ENCODE data around the gene HIPK1. TPM values are rescaled to one million over a fixed set of nuclear protein-coding genes. Genes with fewer than 3 reads are reported as not detected.

HIPK1 gene
- total RNA-seq, 1 donor from 2014 or later: 41.7 TPM

- no peaks in the 10 kb centered on the region for H3K27me3 ChIP-seq
- peak within 1 kb of the TSS; percentile 85 to 86 for H3K4me3 ChIP-seq
- H3K4me1 ChIP-seq: peaks cover 0 to 17% of the 10 kb centered on the region in 2 donors
- DNase-seq (ENCODE audit: low spot score in 2 of 2): peak; percentile 97 to 99
- H3K9me3 ChIP-seq: no peaks in the 10 kb centered on the region
- H3K27ac ChIP-seq: peak within 1 kb of the TSS; percentile 86 to 92
- peak; percentile 53 to 82 (median 69) for TF ChIP-seq CTCF (IDR thresholded peaks at IDR 0.05)
- intact Hi-C loops (cut with DNase I): loop anchor here (1.0 to 10.0 kb wide), 9 partner anchors 24 to 1190 kb away; partner anchors contain the start of genes BCAS2, HIPK1, MAGI3 and PHTF1
- H3K36me3 ChIP-seq: peaks cover 2 to 18% of the 10 kb centered on the region in 2 donors
These were observed 24.3 kb upstream of the HIPK1 start, which contains the start of the genes AP4B1 and DCLRE1B for GRCh38 chr1:113904674-113905434. AP4B1 (minus strand) TSS chr1:113904799; CDS start chr1:113904717, 82 bp downstream. DCLRE1B (plus strand) TSS chr1:113905326; CDS start chr1:113905587, 261 bp downstream.

- no peaks in the 10 kb centered on the region for H3K27me3 ChIP-seq
- peak in 1 of 2 donors; percentile 11 for DNase-seq (ENCODE audit: low spot score in 2 of 2)
- intact Hi-C loops (cut with DNase I): loop anchor here (1.0 to 10.0 kb wide), 9 partner anchors 24 to 1191 kb away; partner anchors contain the start of genes BCAS2, HIPK1, MAGI3 and PHTF1
- H3K36me3 ChIP-seq: peaks cover 2 to 14% of the 10 kb centered on the region in 2 donors
- no peak for TF ChIP-seq CTCF (IDR thresholded peaks at IDR 0.05)
- peak overlapping the region; percentile 86 to 92 for H3K27ac ChIP-seq
- peak overlapping the region; percentile 85 to 86 for H3K4me3 ChIP-seq
- H3K4me1 ChIP-seq: peaks cover 0 to 17% of the 10 kb centered on the region in 2 donors
- H3K9me3 ChIP-seq: no peaks in the 10 kb centered on the region
These were observed 23.7 kb upstream of the HIPK1 start for GRCh38 chr1:113905435-113905861.

GRCh38 chr1:113912594-113913311 lies 16.4 kb upstream of the HIPK1 start:
- Histone ChIP-seq H3K27ac (peak overlapping the region; percentile 49 to 60), H3K9me3 (no peaks in the 10 kb centered on the region), H3K4me3 (no peak overlapping the region), H3K4me1 (peaks cover 0 to 7% of the 10 kb centered on the region in 2 donors), H3K36me3 (peaks cover 16 to 23% of the 10 kb centered on the region in 2 donors), H3K27me3 (no peaks in the 10 kb centered on the region)
- intact Hi-C loops (cut with DNase I): no loop called here
- DNase-seq (ENCODE audit: low spot score in 2 of 2): no peak
- no peak for TF ChIP-seq CTCF (IDR thresholded peaks at IDR 0.05)

- DNase-seq (ENCODE audit: low spot score in 2 of 2): no peak
- Histone ChIP-seq H3K27me3 (no peaks in the 10 kb centered on the region), H3K9me3 (no peaks in the 10 kb centered on the region), H3K36me3 (peaks cover 16 to 18% of the 10 kb centered on the region in 2 donors), H3K4me1 (peaks cover 0 to 7% of the 10 kb centered on the region in 2 donors), H3K27ac (peak overlapping the region; percentile 49 to 60), H3K4me3 (no peak overlapping the region)
- intact Hi-C loops (cut with DNase I): no loop called here
- no peak for TF ChIP-seq CTCF (IDR thresholded peaks at IDR 0.05)
These were observed 15.8 kb upstream of the HIPK1 start for GRCh38 chr1:113913312-113913668.

GRCh38 chr1:113913887-113914664 lies 15.0 kb upstream of the HIPK1 start:
- DNase-seq (ENCODE audit: low spot score in 2 of 2): no peak
- no peak overlapping the region for H3K27ac ChIP-seq
- H3K4me3 ChIP-seq: no peak overlapping the region
- intact Hi-C loops (cut with DNase I): no loop called here
- no peaks in the 10 kb centered on the region for H3K9me3 ChIP-seq
- H3K36me3 ChIP-seq: peaks cover 13 to 16% of the 10 kb centered on the region in 2 donors
- no peak for TF ChIP-seq CTCF (IDR thresholded peaks at IDR 0.05)
- H3K27me3 ChIP-seq: no peaks in the 10 kb centered on the region
- peaks cover 0 to 7% of the 10 kb centered on the region in 2 donors for H3K4me1 ChIP-seq
